ENCODE results near the gene CILP2.
A peak's percentile ranks its signal among the peaks of the same experiment; 100 is the strongest.

The CILP2 gene, protein sequence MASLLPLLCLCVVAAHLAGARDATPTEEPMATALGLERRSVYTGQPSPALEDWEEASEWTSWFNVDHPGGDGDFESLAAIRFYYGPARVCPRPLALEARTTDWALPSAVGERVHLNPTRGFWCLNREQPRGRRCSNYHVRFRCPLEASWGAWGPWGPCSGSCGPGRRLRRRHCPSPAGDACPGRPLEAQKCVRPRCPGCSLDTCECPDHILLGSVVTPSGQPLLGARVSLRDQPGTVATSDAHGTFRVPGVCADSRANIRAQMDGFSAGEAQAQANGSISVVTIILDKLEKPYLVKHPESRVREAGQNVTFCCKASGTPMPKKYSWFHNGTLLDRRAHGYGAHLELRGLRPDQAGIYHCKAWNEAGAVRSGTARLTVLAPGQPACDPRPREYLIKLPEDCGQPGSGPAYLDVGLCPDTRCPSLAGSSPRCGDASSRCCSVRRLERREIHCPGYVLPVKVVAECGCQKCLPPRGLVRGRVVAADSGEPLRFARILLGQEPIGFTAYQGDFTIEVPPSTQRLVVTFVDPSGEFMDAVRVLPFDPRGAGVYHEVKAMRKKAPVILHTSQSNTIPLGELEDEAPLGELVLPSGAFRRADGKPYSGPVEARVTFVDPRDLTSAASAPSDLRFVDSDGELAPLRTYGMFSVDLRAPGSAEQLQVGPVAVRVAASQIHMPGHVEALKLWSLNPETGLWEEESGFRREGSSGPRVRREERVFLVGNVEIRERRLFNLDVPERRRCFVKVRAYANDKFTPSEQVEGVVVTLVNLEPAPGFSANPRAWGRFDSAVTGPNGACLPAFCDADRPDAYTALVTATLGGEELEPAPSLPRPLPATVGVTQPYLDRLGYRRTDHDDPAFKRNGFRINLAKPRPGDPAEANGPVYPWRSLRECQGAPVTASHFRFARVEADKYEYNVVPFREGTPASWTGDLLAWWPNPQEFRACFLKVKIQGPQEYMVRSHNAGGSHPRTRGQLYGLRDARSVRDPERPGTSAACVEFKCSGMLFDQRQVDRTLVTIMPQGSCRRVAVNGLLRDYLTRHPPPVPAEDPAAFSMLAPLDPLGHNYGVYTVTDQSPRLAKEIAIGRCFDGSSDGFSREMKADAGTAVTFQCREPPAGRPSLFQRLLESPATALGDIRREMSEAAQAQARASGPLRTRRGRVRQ

DNA sequence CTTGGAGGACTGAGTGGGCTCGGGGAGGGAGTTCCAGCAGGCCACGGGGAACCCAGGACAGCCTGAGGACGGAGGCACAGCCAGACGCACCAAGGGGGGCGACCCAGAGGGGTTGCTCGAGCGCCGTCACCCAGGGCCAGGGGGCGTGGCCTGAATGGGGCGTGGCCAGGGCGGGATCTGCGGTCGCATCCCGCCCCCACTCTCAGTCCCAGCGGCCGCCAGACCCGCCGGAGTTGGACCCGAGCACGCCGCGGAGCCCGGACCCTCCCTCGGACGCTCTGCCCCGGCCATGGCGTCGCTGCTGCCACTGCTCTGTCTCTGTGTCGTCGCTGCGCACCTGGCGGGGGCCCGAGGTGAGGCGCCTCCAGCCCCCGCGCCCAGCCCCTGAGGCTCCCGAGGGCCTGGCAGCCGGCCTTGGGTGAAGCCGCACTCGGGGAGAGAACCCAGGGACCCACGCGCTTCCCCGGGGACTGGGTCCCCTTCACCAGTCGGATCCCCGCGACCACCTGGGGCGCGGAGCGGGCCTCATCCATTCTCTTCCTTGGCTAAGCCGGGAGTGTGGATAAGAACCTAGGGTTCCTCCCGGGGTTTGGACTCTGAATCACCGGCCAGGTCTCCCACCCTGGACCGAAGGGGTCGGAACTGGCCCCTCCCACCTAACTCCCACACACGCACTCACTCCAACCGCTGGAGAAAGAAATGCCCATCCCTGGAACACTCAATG, at the start of gene CILP2:
Gene CILP2, plus strand, starts transcription at position 205 of the 724 bp plus-strand sequence. Its CDS starts 85 bp downstream, at position 290.
- DNase-seq = peak; percentile 37 to 48

DNA sequence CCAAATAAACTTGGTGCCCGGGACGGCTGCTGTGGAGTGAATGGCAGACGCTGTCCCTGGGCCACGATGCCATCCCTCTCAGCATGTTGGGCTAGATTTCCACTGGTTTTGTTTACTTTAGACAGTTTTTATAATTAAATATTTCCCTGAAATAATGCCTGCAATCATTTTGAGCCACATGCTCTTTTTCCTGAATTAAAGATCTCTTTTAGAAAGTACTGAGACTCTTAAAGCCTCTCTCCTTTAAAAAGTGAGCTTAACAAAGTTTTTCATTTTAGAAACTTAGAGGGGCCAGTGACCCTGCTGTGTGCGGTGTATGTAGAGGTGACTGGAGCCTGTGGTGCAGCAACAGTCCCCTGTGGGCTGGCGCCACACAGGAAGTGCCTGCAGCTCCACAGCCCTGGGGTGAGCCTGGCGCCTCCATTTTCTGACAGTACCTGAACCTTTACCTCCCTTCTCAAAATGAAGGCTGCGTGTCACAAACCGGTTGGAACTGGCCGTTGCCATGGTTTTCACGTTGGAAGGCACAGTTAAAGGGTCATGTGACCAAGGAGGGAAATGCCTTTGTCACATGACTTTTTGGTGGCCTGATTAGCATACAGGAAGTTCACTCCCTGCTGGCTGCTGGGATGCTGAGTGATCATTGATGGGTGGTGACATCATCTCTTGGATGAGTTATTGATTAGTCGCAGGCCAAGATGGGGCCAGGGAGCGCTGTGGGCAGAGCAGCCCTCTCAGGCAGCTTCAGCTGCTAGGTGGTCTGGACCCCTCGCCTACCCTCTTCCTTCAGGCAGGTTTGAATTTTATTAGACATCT, 49.0 kb upstream of the CILP2 start:
- peak; percentile 78 to 80 for DNase-seq

DNA sequence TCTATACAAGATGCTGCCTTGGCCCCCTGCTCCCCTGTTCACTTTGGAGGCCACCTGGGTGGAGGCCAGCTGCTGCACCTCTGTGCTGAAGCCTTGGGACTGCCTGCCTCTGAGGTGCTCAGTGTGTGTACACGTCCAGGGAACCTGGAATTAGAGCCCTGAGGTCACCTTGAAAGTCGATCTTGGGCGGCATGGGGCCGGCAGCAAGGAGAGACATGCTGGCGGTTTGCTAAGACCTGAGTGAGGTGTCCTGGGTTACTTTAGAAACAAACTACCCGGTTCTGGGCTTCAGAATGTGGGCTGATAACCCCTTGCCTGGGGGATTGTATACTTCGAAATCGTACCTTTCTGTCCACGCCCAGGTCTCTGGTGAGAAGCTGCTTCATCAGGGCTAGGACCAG, 48.3 kb upstream of the CILP2 start:
- DNase-seq = no peak

DNA sequence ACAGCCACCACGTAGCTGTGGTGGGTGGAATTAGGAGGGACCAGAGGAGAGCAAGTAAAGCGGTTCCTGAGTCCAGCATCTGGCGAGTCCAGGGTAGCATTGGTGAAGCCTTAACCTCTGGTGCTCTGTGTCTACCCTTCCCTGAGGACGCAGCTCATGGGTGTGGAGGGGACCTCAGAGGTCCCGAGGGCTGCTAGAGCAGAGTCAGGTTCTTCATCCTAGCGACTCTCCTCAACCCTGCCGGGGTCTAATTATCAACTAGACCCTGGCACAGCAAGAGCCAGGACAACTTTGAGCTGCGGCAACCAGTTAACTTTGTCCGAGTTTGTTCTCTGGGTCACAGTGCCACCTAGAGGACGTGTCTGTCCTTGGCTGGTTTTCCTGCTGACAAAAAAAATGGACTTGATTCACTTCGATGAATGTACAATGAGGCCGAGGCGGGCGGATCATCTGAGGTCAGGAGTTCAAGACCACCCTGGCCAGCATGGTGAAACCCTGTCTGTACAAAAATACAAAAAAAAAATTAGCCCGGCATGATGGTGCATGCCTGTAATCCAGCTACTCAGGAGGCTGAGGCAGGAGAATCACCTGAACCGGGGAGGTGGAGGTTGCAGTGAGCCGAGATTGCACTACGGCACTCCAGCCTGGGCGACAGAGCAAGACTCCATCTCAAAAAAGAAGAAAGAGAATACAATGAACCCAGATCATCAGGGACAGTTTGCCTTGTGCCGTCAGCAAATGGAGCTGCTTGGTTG, 47.7 kb upstream of the CILP2 start:
- DNase-seq = peak; percentile 76 to 88

DNA sequence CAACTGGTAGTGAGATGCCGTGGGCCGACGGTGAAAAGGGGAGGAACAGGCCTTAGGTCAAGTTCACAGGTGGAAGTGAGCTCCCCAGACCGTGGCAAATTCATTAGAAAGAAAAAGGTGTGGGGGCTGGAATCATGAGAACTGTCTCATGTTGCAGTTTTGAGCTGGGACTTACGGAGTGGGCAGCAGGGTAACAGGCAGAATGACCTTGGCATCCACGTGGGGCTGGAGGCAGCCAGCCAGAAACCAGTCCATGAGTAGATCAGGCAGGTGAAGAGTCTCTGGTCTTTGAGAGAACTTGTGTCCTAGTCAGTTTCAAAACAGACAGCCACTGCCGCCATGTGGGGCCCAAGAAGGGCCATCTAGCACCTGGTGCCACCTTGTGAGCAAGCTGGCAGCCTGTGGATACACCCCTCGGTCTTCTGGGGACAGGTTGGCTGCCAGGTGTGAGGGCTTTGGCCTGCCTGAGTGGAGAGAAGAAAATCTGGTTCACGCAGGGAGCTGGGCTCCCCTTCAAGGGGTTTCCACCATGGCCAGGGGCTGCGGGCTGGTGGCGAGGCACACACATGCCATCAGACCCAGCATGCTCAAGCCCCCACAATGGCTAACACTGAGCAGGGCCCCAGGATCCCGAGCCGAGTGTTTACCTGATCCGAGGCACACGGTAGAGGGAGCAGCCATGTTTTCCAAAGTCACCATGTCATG, 46.6 kb upstream of the CILP2 start:
- no peak for DNase-seq

DNA sequence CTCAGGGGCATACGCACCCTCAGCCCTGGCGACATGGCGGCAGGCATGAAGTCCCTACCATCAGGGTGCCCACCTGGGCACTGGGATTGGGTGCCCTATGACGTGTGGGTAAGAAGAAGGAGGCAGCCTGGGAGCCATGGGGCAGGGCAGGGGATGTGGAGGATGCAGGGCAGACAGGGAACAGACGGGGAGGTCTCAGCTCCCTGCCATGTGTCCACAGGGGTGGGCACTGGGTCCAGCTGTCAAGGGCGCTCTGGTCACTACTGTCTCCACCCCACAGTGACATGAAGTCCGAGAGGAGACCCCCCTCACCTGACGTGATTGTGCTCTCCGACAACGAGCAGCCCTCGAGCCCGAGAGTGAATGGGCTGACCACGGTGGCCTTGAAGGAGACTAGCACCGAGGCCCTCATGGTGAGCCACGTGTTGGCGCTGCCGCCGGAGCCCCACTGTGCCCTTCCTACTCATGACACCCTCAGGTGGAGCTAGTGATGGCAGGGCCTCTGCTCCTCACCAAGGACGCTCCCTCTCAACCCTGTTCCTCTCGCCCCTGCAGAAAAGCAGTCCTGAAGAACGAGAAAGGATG, 45.9 kb upstream of the CILP2 start:
- no peak for DNase-seq

DNA sequence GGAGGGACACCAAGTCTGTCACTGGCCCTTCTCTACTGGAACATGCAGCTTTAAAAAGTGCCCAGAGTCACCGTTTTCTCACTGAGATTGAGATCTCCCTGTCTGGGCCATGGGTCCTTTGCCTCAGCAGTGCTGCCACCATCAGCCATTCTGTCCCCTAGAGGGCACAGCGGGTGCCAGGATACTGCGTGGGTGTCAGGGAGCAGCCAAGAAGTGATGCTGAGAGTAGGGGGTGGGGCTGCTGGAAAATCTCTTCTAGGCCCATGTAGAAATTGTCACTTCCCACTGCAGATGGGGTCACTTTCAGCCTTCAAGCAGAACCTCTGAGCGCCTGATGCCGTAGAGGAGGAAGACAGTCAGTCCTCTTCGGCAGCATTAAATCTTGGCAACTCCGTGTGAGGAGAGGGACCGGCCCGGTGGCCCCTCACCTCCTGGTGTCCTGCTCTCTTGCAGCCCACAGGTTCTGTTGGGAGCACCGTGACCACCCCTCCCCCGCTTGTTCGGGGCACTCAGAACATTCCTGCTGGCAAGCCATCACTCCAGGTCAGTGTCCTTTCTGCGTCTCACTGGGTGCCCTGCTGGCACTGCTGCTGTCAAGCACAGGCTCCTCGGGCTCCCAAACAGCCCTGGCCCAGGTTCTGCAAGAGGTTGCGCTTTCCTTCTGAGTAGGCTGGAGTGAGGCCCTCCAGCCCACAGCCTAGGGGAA, 44.1 kb upstream of the CILP2 start:
- no peak for DNase-seq

DNA sequence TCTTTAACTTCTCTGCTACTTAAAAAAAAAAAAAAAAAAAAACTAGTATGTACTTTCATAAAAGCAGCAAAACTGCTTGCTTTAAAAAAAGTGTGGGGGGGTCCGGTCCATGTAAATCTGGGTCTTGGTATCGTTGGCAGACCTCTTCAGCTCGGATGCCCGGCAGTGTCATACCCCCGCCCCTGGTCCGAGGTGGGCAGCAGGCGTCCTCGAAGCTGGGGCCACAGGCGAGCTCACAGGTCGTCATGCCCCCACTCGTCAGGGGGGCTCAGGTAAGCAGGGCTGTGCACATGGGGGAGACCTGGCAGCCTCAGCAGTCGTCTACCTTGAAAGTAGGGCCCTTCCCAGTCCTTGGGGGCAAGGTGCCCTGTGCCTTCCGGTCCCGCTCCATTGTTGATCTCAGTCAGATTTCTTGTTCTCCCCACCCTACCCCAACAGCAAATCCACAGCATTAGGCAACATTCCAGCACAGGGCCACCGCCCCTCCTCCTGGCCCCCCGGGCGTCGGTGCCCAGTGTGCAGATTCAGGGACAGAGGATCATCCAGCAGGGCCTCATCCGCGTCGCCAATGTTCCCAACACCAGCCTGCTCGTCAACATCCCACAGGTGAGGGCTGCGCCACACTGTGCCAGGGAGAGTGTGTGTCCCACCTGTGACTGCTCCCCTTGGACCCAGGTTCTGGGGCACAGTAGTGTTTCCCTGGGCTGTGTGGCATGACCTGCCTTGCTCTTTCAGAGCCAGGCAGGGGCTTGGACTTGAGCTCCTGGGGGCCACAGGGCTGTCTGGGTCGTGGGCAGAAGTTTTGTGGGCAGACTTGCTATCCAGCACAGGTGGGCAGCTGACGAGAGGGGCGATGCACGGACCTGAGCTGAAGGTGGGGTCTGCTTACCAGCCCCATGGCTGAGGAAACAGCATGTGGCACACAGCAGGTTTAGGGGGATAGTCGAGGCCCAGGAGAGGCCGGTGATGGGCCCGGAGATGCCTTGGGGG, 42.2 kb upstream of the CILP2 start:
- DNase-seq = no peak

DNA sequence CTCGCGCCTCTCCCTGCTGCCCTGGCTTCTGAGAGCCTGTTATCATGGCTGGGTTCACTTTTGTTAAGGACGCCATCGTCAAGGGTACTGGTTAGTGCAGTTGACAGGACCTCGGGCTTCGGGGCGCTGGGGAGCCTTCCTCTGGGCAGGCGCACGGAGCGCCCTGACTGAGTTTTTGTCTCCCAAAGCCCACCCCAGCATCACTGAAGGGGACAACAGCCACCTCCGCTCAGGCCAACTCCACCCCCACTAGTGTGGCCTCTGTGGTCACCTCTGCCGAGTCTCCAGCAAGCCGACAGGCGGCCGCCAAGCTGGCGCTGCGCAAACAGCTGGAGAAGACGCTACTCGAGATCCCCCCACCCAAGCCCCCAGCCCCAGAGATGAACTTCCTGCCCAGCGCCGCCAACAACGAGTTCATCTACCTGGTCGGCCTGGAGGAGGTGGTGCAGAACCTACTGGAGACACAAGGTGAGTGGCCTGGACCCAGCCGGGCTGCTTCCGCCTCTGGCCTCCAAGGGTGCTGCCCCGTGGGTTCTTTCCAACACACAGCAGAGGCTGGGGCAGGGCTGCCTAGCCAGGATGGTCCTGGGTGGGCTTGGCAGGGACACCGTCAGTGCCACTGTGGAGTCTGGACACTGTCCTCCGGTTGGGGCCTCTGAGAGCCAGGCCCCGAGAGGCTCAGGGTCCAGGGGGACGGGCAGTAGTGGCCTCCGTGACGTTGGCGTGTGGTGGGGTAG, 39.6 kb upstream of the CILP2 start:
- no peak for DNase-seq

DNA sequence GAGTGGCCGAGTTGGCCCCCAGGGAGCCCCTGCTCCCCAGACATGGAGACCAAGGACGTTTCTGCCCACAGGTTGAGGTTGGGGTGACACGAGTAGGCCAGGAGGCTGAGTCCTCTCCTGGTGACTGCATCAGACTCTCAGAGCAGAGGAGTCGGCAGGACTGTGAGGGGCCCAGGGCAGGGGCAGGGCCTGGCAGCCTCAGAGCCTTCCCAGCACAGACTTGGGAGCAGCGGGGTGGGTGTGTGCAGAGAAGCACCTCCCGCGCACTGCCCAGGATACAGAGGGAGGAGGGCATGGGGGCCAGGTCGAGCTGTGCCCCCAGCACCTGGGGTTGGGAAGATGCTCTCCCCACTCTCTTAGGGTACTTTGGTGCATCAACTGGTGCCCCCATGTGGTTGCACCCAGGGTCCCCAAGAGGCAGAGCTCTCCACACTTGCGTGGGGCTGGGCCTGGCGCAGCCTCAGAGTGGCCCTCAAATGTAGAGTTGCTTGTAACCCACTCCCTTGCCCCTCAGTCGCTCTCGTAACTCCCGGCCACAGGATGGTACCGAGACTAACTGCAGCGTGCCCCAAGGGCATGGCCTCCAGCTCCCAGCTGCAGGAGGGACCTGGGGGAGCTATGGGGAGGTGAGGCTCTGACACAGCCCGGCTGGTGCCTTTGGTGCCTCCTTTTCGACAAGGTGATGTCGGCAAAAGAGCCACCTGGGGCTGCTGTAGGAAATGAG, 38.6 kb upstream of the CILP2 start:
- no peak for DNase-seq

DNA sequence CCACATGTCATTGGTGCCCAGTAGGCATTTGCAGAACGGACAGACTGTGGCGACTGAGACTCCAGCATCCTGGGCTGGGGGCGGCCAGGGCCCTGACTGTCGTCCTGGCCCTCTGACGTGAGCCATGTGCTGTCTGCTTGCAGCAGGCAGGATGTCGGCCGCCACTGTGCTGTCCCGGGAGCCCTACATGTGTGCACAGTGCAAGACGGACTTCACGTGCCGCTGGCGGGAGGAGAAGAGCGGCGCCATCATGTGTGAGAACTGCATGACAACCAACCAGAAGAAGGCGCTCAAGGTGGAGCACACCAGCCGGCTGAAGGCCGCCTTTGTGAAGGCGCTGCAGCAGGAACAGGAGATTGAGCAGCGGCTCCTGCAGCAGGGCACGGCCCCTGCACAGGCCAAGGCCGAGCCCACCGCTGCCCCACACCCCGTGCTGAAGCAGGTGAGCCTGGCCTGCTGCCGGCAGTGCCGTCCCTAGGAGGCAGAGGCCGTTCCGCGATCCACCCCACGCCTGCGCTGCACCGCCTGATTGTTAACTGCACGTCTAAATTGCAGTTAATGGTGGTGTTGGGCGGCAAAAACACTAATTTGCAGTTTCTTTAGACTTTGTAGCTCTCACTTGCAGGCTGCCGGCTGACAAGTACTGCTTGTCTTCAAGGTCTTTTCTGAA, 37.0 kb upstream of the CILP2 start:
- DNase-seq = no peak

DNA sequence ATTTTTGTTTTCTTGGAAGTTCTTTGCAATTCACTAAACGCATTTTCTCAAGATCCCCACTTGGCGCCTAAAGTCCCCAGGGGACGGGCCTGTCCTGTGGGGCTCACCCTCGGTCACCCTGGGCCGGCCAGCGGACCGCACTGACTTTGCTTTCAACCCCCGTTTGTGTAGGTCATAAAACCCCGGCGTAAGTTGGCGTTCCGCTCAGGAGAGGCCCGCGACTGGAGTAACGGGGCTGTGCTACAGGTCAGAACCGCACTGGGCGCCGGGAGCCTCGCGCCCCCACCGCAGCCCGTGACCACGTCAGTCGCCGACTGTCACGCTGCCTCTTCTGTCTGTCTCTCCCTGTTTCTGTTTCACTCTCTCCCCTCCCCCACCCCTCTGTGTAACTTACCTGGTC, 36.3 kb upstream of the CILP2 start:
- DNase-seq = no peak

DNA sequence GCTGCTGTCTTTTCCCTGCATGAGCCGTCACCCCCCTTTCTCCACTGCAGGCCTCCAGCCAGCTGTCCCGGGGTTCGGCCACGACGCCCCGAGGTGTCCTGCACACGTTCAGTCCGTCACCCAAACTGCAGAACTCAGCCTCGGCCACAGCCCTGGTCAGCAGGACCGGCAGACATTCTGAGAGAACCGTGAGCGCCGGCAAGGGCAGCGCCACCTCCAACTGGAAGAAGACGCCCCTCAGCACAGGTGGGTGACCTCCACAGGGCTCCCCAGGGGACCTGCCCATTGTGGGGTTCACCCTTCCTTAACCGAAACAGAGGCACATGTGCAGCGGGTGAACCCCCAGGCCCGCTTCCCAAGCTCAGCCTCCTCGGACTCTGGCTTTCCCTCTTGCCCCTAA, 35.8 kb upstream of the CILP2 start:
- DNase-seq = no peak

DNA sequence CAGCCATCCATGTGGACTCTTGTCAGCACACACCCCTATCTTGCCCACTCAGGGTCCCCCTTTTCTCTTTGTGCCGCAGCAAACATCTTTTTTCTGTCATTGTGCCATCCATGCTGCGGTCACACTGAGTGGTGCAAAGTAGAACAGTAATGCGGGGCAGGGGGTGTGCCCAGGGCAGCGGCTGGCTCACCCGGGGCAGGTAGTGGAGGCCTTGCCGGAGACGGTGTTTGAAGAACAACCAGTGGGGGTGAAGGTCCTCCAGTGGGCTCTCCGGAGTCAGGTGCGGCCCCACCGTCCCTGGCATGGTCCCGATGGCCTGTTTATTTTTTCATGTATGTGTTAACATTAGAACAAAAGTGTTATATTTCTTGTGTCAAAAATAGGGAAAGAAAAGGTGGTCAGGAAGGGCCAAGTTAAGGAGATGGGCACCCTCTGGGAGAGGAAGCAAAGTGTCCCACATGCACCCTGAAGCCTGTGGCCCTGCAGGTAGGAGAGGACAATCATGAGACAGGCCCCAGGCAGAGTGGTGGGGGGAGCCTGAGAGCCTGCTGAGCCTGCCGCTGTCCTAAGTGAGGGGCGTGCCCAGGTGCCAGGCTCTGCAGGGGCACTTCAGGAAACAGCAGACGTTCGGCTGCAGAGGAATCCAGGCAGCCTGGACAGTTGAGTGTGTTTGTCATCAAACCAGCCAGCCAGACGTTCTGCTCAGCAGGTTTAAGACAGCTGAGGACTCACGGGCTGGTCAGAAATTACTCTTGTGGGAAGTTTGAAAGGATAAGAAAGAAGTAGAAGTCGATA, 35.1 kb upstream of the CILP2 start:
- DNase-seq = no peak
